NCI-H2227 (cell line): ENCODE results near the gene FADS3.
"Not testable (repeated sequence)": the region's sequence is repeated elsewhere in the genome, so short reads cannot be mapped to it uniquely, and the experiment has no call there.

ENCODE experiments used
- DNase-seq: peaks from one replicate; lab custom pipeline; 2025; ENCODE audit not compliant: unreplicated experiment; lab: John Stamatoyannopoulos, UW

FADS3 gene

DNA sequence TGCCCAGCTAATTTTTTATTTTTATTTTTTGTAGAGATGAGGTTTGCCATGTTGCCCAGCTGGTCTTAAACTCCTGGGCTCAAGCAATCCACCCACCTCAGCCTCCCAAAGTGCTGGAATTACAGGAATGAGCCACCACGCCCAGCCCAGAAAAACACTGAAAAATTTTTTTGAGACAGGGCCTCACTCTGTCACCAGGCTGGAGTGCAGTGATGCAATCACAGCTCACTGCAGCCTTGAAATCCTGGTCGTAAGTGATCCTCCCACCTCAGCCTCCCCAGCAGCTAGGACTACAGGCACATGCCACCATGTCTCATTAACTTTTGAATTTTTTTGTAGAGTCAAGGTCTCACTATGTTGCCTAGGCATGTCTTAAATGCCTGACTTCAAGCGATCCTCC is 9.1 kb downstream of the FADS3 start:
- not testable (repeated sequence) for DNase-seq

DNA sequence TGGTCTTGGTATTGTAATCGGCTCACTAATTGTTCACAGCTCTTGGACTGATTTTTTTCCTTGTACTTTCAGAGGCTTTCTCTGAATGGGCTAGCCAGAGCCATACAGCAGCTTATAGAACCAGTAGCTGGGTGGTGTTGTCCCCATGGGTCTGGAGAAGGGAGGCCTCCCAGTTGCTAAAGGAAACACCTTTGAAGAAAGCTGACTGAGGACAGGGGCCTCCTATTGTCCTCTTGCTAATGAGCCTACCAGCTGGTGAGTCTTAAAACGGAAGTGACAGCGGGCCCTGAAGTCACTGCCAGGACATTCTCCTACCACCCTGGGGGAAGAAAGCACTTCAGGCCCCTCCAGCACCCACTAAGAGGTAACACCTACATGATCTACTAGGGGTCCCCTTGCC is 9.9 kb downstream of the FADS3 start:
- no peak for DNase-seq

DNA sequence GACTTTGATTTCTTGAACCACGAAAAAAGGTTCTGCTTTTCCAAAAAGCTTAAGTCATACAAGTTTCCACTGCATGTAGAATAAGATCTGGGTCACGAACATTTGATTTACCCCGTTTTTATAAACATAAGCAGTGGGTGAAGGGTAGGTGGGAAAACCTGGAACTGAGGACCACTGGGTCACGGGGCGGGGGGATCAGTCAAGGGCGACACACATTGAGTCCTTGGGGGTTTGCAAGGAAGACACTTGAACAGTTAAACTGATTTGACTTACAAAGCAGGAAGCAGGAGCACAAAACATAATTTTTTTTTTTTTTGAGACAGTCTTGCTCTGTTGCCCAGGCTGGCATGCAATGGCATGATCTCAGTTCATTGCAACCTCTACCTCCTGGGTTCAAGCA is 10.9 kb downstream of the FADS3 start:
- DNase-seq, result no peak

DNA sequence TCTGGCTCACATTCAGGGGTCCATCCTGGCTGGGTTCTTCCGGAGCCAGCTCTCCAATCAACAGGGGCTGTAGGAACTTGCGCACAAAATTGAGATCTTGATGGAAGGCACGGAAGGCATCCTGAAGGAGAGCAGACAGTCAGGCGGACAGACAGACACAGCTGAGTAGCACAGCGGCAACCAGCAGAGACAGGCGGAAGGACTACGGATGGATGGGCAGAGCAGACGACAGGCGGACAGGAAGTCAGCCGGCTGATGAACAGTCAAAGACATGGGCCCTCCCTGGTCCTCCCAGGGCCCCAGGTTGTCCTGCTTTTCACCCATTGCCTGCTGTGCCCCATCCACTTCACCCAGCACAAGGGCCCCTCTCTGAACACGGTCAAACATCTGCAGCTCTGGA is 11.3 kb downstream of the FADS3 start:
- DNase-seq, result no peak

DNA sequence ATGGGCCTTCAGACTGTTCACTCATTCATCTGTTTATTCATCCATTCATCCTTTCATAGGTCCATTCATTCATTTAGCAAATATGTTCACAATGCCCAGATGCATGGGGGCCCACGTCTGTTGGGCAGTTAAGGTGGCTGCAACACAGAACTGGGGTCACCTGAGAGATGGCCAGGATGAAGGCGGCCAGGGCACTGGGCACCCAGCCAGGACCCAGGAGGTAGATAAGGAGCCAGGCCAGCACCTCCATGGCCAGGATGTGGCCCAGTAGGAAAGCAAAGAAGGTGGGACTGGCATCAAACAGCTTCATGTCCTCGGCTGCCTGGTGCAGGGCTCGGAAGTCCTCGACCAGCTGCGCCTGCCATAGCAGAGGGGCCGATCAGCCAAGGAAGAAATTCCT is 12.2 kb downstream of the FADS3 start:
- DNase-seq, result no peak

DNA sequence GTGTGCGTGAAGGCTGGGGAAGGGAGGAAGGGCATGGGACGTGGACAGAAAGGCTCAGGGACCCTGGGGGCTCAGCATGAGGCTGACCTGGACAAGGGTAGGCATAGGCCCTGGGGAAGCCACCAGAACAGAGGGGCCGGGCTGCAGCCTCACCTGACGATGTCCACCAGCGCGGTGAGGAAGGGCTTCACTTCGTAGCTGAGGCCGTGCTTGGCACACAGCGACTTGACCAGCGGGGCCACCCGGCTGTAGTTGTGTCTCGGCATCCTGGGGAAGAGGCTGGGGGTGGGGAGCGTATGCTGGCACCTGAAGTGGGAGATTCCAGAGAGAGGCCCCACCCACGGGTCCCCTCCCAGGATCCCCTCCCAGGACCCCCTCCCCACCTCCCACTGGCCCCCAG is 15.6 kb downstream of the FADS3 start:
- DNase-seq, result no peak

DNA sequence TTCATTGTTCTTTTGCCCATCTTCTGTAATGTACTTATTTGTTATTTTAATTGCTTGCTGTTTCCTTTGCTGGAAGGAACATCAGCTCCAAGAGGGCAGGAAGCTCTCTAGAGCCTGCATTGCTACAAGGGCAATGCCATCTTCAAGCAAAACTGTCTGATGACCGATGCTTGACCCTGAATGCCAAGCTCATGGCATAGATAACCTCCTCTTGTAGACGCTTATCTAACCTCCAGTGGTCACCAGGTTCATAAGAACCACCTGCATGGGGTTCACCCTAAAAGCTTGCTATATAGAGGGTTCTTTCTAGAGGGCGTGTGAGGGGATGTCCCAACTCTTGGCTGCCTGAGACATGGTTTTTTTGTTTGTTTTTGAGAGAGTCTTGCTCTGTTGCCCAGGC is 16.5 kb downstream of the FADS3 start:
- no peak for DNase-seq

DNA sequence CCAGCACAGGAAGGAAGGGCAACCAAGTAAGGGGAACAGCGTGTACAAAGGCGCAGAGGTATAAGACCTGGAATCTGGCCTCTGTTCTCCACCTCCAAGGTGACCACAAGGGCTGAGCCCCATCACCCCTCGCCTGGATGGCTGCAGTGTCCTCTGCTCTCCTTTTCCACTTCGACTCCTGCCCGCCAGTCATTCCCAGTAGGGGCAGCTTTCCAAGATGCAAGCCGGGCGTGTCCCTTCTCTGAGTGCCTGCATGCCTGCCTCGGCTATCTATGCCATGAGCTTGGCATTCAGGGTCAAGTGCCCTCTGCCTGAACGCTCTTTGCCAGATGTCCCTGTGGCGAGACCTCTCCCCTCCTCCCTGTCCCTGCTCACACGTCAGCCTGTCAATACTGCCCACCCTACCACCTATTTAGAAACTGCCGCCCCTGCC is 17.0 kb downstream of the FADS3 start:
- no peak for DNase-seq

DNA sequence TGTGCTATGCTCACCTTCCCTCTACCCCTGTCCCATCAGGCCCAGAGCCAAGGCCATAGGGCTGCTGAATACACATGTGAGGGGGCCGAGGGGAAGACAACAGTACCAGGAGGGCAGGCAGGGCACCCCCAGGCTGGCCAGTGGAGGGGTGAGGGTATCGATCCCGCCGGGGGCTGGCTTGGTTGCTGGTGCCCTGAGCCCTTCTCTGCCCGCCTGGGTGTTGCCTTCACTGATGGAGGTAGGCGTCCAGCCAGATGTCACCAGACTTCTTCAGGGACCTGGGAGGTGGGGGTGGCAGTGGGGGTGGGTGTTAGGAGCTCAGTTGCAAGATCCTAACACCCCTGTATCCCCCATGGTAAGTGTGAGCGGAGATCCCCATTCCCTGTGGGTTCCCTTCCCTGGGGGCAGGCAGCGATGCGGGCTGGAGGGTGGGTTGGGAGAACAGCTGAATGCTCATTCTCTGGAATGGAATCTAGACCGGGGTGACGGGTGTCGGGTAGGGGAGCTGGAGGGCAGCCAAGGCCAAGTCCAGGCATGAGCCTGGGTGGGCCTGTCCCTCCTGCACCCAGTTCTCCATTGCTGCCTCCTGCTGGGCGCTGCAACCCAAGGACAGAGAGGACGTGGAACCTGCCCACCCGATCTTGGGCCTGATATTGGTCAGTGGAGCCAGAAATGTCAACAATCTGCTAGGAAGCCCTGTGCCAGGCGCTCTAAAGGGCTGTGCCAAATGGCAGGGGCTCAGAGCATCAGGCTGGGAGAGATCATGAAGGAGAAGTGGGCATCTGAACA is 17.6 kb downstream of the FADS3 start:
- no peak for DNase-seq

DNA sequence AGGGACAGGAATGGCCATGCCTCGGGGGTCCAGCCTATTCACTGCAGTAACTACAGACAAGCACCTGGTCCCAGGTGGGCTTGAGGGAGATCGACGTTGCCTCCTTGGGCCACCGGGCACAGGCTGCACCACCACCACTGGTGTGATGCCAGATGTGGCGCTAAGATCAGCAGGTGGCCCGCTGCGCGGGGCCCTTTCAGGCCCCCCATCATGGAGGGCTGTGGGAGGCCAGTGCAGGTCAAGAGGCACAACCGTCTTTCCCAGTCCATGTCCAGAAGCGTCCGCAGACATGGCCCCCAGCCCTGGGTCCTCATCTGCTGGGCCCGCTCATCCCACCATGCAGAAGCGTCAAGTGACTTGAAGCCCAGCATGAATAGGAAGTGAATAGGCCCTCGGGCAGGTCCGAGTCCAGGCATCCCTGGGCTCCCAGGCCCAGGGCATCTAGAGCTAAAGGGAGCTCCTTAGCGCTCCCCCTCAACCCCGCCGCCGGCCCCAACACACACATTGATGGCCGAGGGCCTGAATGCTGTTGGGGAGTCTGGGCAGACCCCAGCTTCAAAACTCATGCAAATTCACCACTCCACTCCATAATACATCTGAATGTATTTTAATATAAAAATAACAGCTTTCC is 18.3 kb downstream of the FADS3 start:
- no peak for DNase-seq

DNA sequence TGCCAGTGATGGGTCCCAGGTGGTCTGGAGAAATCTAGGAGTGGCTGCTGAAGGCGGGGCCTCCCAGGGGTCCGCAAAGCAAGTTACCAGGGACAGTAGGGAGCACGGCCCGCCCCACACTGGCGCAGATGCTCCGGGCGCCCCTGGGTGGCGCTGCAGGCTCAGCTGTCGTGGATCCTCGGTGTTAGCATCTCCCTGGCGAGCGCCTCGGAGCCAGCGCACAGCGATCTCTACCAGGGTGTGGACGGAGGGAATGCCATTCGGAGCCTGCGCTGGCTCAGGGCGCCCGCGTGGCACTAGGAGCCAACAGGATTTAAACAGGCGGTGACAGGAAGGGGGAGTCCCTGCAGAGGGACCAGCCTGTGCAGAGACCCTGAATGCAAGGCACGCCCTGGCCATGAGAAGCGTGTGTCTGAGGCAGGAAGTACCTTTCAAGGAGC is 20.2 kb downstream of the FADS3 start:
- DNase-seq, result peak; percentile 89

DNA sequence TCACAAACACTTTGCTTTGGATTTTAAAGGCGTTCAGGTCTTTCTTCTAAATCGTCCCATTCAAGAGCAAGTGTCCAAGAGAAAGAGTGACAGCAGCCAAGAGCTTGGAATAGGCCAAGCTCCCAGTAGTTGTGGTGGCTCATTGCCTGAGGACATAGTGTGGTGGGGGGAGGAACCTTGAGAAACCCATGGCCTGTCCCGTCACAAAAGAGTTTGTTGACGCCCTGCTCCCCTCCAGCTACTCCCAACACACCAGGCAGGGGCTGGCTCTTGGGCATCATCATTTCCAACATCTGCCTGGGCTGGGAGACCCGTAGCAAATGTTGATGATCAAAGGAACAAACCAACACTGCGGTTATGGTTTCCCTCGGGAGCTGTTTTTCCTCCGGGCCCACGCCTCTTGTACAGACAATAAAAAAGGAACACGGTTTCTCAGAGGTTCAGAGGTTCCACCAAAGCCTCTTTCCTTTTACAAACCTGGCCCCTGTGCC is 20.8 kb downstream of the FADS3 start:
- no peak for DNase-seq

DNA sequence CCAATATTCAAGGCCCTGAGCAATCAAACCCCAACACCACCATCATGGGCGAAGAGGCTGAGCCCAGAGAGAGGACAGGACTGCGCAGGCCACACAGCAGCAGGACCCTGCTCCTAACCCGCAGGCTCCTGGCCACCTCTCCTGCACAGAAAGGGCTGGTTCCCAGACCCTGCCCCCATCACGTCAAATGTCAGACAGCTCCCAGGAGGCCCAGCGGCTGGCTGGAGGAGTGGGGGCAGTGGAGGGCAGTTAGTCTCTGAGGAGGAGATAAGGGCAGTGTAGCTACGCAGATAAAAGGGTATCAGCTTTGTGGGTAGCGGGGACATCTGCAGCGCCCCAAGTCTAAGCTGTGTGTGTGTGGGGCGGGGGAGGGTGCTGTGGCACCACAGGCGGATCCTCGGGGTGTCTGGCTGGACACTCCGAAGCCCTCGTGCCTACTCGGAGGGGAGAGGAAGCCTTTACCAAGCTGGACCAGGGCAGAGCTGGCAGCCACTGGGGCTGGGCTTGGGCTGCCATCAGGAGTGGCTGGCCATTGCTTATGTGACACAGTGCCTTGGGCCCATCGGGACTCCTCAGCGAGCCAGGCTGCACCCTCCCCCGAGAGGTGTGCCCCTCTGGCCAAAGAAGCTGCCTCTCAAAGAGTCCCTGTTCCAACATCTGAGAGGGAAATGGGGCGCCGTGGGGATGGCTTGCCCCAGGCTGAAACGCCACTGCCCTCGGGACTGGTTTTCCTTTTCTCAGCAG is 21.5 kb downstream of the FADS3 start:
- no peak for DNase-seq

DNA sequence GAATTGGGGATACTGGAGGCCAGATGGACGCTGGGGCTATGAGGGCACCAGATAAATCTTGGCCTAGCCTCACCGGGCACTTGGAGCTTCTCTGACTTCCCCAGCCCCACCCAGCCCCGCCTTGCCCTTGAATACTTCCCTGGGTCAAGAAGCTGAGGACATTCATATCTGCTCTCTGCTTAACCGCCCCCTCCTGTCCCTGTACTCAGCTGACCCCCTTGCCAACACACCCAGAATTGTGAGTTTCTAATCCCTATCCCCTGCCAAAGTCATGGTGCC is 22.0 kb downstream of the FADS3 start:
- no peak for DNase-seq

DNA sequence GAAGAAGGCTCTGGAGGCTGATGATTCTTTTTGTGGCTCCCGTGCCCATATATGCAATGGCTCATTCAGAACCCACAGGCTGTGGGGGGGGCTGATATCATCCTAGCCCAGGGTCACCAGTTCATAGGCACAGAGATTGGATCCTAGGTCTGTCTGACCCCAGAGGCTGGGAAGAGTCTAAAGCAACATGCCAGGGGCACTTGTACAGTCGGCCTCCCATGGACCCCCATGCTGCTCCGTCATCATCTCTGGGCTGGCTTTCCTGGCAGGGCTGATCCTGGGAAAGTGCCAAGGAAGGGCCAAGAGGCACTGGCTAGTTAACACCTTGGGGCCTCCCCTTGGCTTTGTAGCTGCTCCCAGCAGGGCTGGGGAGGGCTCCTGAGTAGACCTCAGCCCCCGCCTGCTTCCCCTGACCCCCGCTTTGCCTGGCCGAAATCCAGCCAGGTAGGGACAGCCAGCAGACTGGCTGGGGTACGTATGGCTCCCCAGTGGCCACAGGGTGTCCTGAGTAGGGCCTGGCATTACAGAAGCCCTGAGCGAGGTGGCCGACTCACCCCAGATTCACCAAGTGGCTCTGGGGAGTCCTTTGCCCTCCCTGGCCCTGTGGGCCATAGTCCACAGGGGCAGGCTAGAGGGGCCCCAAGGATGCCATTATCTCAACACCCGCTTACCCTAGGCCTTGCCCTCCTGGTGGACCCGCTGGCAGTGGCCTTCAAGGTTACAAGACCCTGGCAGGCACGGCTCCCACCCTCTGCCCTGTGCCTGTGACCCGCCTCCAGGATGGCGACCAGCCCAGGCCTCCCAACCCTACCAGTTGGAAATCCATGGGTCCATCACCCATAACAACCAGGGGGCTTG is 22.5 kb downstream of the FADS3 start:
- DNase-seq, result no peak

DNA sequence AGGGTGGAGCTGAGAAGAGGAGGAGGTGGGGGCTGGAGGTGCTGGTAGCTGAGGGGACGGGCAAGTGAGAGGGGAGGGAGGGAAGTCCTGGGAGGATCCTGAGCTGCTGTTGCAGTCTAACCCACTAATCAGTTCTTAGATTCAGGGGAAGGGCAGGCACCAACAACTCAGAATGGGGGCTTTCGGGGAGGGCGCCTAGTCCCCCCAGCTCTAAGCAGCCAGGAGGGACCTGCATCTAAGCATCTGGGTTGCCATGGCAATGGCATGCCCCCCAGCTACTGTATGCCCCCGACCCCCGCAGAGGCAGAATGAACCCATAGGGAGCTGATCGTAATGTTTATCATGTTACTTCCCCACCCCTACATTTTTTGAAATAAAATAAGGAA is 24.4 kb downstream of the FADS3 start:
- DNase-seq, result no peak

DNA sequence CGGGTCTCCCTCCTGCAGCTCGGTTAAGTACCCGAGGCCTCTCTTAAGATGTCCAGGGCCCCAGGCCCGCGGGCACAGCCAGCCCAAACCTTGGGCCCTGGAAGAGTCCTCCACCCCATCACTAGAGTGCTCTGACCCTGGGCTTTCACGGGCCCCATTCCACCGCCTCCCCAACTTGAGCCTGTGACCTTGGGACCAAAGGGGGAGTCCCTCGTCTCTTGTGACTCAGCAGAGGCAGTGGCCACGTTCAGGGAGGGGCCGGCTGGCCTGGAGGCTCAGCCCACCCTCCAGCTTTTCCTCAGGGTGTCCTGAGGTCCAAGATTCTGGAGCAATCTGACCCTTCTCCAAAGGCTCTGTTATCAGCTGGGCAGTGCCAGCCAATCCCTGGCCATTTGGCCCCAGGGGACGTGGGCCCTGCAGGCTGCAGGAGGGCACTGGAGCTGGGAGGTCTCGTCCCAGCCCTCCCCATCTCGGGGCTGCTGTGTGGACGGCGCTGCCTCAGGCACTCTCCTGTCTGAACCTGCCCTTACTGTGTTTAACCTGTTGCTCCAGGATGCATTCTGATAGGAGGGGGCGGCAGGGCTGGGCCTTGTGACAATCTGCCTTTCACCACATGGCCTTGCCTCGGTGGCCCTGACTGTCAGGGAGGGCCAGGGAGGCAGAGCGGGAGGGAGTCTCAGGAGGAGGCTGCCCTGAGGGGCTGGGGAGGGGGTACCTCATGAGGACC is 25.0 kb downstream of the FADS3 start:
- no peak for DNase-seq

DNA sequence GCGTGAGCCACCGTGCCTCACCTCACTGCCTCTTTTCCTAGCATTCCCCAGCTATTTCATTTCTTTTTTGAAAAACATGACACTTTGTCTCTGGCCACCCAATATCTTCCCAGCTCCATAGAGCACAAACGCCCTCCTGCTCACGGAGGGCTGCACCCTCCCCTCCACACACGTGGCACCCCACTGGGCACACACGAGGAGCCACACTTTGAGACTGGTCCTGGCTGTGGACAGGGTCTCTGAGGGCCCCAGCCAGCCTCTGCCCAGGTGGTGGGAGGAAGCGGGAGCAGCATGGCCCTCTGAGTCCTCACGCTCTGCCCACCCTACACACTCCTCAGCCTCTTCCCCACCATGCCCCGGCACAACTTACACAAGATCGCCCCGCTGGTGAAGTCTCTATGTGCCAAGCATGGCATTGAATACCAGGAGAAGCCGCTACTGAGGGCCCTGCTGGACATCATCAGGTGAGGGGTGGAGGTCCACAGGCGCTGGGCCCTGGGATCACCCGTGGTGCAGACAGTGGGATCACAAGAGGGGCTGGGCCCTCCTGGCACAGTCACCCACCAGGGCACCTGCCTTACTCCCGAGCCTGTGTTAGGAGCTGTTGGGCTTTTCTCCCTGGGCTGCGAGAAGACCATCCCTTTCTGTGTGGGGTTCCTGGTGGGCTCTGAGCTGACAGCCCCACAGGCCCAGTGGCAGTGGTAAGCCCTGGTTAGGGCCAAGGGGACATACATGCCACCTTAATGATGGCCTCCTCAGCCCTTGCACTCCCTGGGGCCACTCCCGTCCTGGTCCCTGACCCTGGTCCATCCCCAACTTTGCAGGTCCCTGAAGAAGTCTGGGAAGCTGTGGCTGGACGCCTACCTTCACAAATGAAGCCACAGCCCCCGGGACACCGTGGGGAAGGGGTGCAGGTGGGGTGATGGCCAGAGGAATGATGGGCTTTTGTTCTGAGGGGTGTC is 26.2 kb downstream of the FADS3 start:
- DNase-seq, result no peak

DNA sequence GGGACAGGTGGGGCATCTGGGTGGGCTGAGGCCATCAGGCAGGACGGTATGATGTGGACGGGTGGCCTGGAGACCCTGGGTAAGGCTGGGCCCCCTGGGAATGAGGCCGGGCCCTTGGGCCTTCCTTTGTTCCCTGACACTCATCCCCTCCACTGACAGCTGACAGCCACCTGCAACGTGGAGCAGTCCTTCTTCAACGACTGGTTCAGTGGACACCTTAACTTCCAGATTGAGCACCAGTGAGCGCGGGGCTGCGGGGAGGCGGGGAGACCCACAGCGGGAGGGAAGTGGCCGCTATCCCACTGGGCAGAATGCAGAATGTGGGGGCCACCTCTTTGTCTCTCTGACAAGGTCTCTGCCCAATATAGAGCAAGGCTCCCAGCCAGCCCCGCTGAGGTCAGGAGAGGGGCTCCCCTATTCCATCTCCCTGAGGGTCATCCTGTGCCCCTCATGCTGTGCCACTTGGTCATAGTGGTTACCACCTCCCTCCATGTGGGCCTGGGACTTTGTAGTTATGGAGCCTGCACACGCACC is 27.7 kb downstream of the FADS3 start:
- no peak for DNase-seq
